KMS-11 (cell line): ENCODE results near the gene MAP2K2.
A peak's percentile ranks its signal among the peaks of the same experiment; 100 is the strongest.

ENCODE experiments used
- H2AFZ ChIP-seq: fragments of 200-600 bp; sonication (generic); 2 replicates; pipeline ENCODE4 v1.6.1; 2016; ENCODE audit warnings: antibody characterized with exemption, mixed run types, low read depth
- H3K27ac ChIP-seq: fragments of 200-600 bp; sonication (generic); 2 replicates; pipeline ENCODE4 v1.6.1; 2016; ENCODE audit warnings: mild to moderate bottlenecking, mixed run types
- H3K27me3 ChIP-seq: fragments of 200-600 bp; sonication (generic); 2 replicates; pipeline ENCODE4 v1.6.1; 2017; ENCODE audit warnings: mild to moderate bottlenecking, low read depth, mixed run types, moderate library complexity; ENCODE audit not compliant: insufficient read depth
- H3K36me3 ChIP-seq: fragments of 200-600 bp; sonication (generic); 2 replicates; pipeline ENCODE4 v1.6.1; 2017; ENCODE audit warnings: mild to moderate bottlenecking, mixed run types; ENCODE audit not compliant: insufficient read depth
- H3K4me1 ChIP-seq: fragments of 200-600 bp; sonication (generic); 2 replicates; pipeline ENCODE4 v1.6.1; 2016; ENCODE audit warnings: mild to moderate bottlenecking, low read depth, mixed run types; ENCODE audit not compliant: poor library complexity, severe bottlenecking
- H3K4me2 ChIP-seq: fragments of 200-600 bp; sonication (generic); 2 replicates; pipeline ENCODE4 v1.7.0; 2016; ENCODE audit warnings: mild to moderate bottlenecking, mixed run types
- H3K4me3 ChIP-seq: fragments of 200-600 bp; sonication (generic); IDR thresholded peaks from 2 replicates; pipeline ENCODE4 v1.6.1; 2017; ENCODE audit warnings: low read depth, low read length, mixed read lengths; ENCODE audit not compliant: insufficient read depth
- H3K79me2 ChIP-seq: fragments of 200-600 bp; sonication (generic); 2 replicates; pipeline ENCODE4 v1.6.1; 2016; ENCODE audit warnings: low read depth, mixed run types; ENCODE audit not compliant: insufficient read depth
- H3K9ac ChIP-seq: fragments of 200-600 bp; sonication (generic); 2 replicates; pipeline ENCODE4 v1.6.1; 2016; ENCODE audit warnings: mild to moderate bottlenecking, mixed run types
- H4K20me1 ChIP-seq: fragments of 200-600 bp; sonication (generic); 2 replicates; pipeline ENCODE4 v1.6.1; 2016; ENCODE audit warnings: mild to moderate bottlenecking, mixed run types; ENCODE audit not compliant: insufficient read depth
- TF ChIP-seq, protein P1 (sequence below): fragments of 200-600 bp; sonication (generic); conservative IDR thresholded peaks from 2 replicates; pipeline ENCODE4 v1.6.1; 2017; ENCODE audit warnings: low read depth, mild to moderate bottlenecking, antibody characterized with exemption, low read length, moderate library complexity, mixed read lengths

MAP2K2 gene

GRCh38 chr19:4077007-4077374 lies 46.9 kb downstream of the MAP2K2 start:
- peak overlapping the region; percentile 82 for H2AFZ ChIP-seq
- no peaks in the 10 kb centered on the region for H4K20me1 ChIP-seq
- no peaks in the 10 kb centered on the region for H3K79me2 ChIP-seq
- H3K27ac ChIP-seq = no peak overlapping the region
- H3K4me2 ChIP-seq = peak overlapping the region; percentile 88; the same call in 1 of the 2 replicates
- H3K9ac ChIP-seq = no peak overlapping the region
- no peaks in the 10 kb centered on the region for H3K36me3 ChIP-seq
- H3K4me3 ChIP-seq = no peak overlapping the region
- peaks cover 21% of the 10 kb centered on the region for H3K4me1 ChIP-seq
- TF ChIP-seq, protein P1, sequence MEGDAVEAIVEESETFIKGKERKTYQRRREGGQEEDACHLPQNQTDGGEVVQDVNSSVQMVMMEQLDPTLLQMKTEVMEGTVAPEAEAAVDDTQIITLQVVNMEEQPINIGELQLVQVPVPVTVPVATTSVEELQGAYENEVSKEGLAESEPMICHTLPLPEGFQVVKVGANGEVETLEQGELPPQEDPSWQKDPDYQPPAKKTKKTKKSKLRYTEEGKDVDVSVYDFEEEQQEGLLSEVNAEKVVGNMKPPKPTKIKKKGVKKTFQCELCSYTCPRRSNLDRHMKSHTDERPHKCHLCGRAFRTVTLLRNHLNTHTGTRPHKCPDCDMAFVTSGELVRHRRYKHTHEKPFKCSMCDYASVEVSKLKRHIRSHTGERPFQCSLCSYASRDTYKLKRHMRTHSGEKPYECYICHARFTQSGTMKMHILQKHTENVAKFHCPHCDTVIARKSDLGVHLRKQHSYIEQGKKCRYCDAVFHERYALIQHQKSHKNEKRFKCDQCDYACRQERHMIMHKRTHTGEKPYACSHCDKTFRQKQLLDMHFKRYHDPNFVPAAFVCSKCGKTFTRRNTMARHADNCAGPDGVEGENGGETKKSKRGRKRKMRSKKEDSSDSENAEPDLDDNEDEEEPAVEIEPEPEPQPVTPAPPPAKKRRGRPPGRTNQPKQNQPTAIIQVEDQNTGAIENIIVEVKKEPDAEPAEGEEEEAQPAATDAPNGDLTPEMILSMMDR = no peak
- H3K27me3 ChIP-seq = 0 out of 2 replicates have a peak, but pooled peaks cover 8% of the 10 kb centered on the region

DNA sequence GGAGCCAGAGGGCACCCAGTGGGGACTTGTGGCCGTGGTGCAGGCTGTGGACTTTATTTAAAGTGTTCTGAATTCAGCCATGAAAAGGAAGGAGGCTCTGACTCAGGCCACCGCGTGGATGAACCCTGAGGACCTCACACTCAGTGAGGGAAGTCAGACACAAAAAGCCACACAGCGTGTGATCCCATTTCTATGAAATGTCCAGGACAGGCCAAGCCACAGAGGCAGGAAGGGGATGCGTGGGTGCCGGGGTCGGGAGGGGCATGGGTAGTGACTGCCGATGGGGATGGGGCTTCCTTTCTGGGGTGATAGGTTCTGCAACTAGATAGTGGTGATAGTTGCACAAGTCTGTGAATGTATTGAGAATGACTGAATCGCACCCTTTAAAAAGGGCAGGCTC lies 48.5 kb downstream of the MAP2K2 start:
- no peaks in the 10 kb centered on the region for H3K36me3 ChIP-seq
- no peak overlapping the region for H3K4me3 ChIP-seq
- no peaks in the 10 kb centered on the region for H3K79me2 ChIP-seq
- TF ChIP-seq, protein P1 = no peak
- H3K4me2 ChIP-seq = no peak overlapping the region
- H4K20me1 ChIP-seq = no peaks in the 10 kb centered on the region
- H3K9ac ChIP-seq = no peak overlapping the region
- H3K4me1 ChIP-seq = peaks cover 21% of the 10 kb centered on the region
- peaks cover 11% of the 10 kb centered on the region; the same call in 1 of the 2 replicates for H3K27me3 ChIP-seq
- no peak overlapping the region for H3K27ac ChIP-seq
- no peak overlapping the region for H2AFZ ChIP-seq

- no peak overlapping the region for H2AFZ ChIP-seq
- H3K4me3 ChIP-seq = no peak overlapping the region
- H3K4me1 ChIP-seq = peaks cover 11% of the 10 kb centered on the region
- TF ChIP-seq, protein P1 = no peak
- H3K79me2 ChIP-seq = no peaks in the 10 kb centered on the region
- H3K27ac ChIP-seq = no peak overlapping the region
- no peak overlapping the region for H3K9ac ChIP-seq
- H4K20me1 ChIP-seq = no peaks in the 10 kb centered on the region
- H3K36me3 ChIP-seq = no peaks in the 10 kb centered on the region
- peaks cover 25% of the 10 kb centered on the region for H3K27me3 ChIP-seq
- no peak overlapping the region for H3K4me2 ChIP-seq
Measured at GRCh38 chr19:4071610-4072009, 52.3 kb downstream of the MAP2K2 start.

- no peak overlapping the region for H2AFZ ChIP-seq
- peaks cover 21% of the 10 kb centered on the region for H3K27me3 ChIP-seq
- H3K4me1 ChIP-seq = peaks cover 10% of the 10 kb centered on the region
- no peak overlapping the region for H3K4me2 ChIP-seq
- TF ChIP-seq, protein P1 = no peak
- H4K20me1 ChIP-seq = no peaks in the 10 kb centered on the region
- H3K27ac ChIP-seq = no peak overlapping the region
- peaks cover 6% of the 10 kb centered on the region for H3K79me2 ChIP-seq
- no peaks in the 10 kb centered on the region for H3K36me3 ChIP-seq
- H3K9ac ChIP-seq = no peak overlapping the region
- H3K4me3 ChIP-seq = no peak overlapping the region
Measured at GRCh38 chr19:4069331-4069959, 54.5 kb downstream of the MAP2K2 start.
